ENCODE measurements around the gene LTBP4. TPM values are rescaled to one million over a fixed set of nuclear protein-coding genes. Genes with fewer than 3 reads are reported as not detected.

LTBP4 gene
- total RNA-seq, 1 donor from 2014 or later = 24.7 TPM

- Histone ChIP-seq H4K20me1 (ENCODE audit: low read depth) (peaks cover 6% of the 10 kb centered on the region), H3K4me2 (no peak overlapping the region), H3K79me2 (ENCODE audit: low read depth) (no peaks in the 10 kb centered on the region), H2AFZ (replicated peaks) (no peak overlapping the region), H3K36me3 (peaks cover 5% of the 10 kb centered on the region), H3K9ac (no peak overlapping the region), H3F3A (ENCODE audit: low read depth) (peaks cover 23% of the 10 kb centered on the region), H3K9me3 (ENCODE audit: low read depth) (no peaks in the 10 kb centered on the region), H3K27me3 (peaks cover 11% of the 10 kb centered on the region), H3K4me1 (no peaks in the 10 kb centered on the region), H3K27ac (no peak overlapping the region), H3K4me3 (no peak overlapping the region)
- Mint-ChIP-seq H3K27ac (no peak overlapping the region), H3K4me3 (no peak overlapping the region), H3K27me3 (ENCODE audit: insufficient read depth, low read depth) (peaks cover 13% of the 10 kb centered on the region), H3K4me1 (peaks cover 13% of the 10 kb centered on the region), H3K9me3 (peaks cover 5% of the 10 kb centered on the region), H3K36me3 (peaks cover 36% of the 10 kb centered on the region)
- TF ChIP-seq EZH2 (IDR thresholded peaks at IDR 0.05) (no peak), EZH2phosphoT487 (IDR thresholded peaks at IDR 0.05) (no peak), CTCF (IDR thresholded peaks at IDR 0.05) (no peak)
- no peak for DNase-seq (ENCODE audit: low spot score)
Measured at GRCh38 chr19:40616941-40617340, 15.8 kb downstream of the LTBP4 start.

- TF ChIP-seq EZH2phosphoT487 (IDR thresholded peaks at IDR 0.05) = no peak
Measured at GRCh38 chr19:40617961-40618360, 16.8 kb downstream of the LTBP4 start.

GRCh38 chr19:40619333-40620160 is 18.4 kb downstream of the LTBP4 start:
- H4K20me1 ChIP-seq (ENCODE audit: low read depth) = peaks cover 19% of the 10 kb centered on the region
- no peak overlapping the region for H3K4me3 Mint-ChIP-seq
- H3K27ac ChIP-seq = no peak overlapping the region

More at GRCh38 chr19:40617961-40618360, 16.8 kb downstream of the LTBP4 start:
- Mint-ChIP-seq H3K4me1 (peaks cover 13% of the 10 kb centered on the region), H3K27ac (no peak overlapping the region), H3K4me3 (no peak overlapping the region), H3K27me3 (ENCODE audit: insufficient read depth, low read depth) (peaks cover 5% of the 10 kb centered on the region), H3K36me3 (peaks cover 30% of the 10 kb centered on the region), H3K9me3 (no peaks in the 10 kb centered on the region)
- H4K20me1 ChIP-seq (ENCODE audit: low read depth) = peaks cover 14% of the 10 kb centered on the region
- peaks cover 1% of the 10 kb centered on the region for H3K27me3 ChIP-seq
- no peaks in the 10 kb centered on the region for H3K9me3 ChIP-seq (ENCODE audit: low read depth)
- no peak overlapping the region for H3K4me3 ChIP-seq
- peaks cover under 1% of the 10 kb centered on the region for H3K4me1 ChIP-seq
- no peak overlapping the region for H3K9ac ChIP-seq
- no peaks in the 10 kb centered on the region for H3K79me2 ChIP-seq (ENCODE audit: low read depth)
- no peak for DNase-seq (ENCODE audit: low spot score)
- peaks cover 5% of the 10 kb centered on the region for H3K36me3 ChIP-seq
- H3K4me2 ChIP-seq = no peak overlapping the region
- H2AFZ ChIP-seq (replicated peaks) = no peak overlapping the region
- H3F3A ChIP-seq (ENCODE audit: low read depth) = peaks cover 18% of the 10 kb centered on the region
- H3K27ac ChIP-seq = no peak overlapping the region

More at GRCh38 chr19:40619333-40620160, 18.4 kb downstream of the LTBP4 start:
- Mint-ChIP-seq H3K27ac (no peak overlapping the region), H3K27me3 (ENCODE audit: insufficient read depth, low read depth) (peaks cover under 1% of the 10 kb centered on the region), H3K4me1 (peaks cover 11% of the 10 kb centered on the region), H3K9me3 (no peaks in the 10 kb centered on the region), H3K36me3 (peaks cover 30% of the 10 kb centered on the region)
- peaks cover 5% of the 10 kb centered on the region for H3K36me3 ChIP-seq
- H3K9ac ChIP-seq = no peak overlapping the region
- no peak overlapping the region for H3K4me3 ChIP-seq
- H3K27me3 ChIP-seq = no peaks in the 10 kb centered on the region
- no peak overlapping the region for H3K4me2 ChIP-seq
- peaks cover 8% of the 10 kb centered on the region for H3K4me1 ChIP-seq
- DNase-seq (ENCODE audit: low spot score) = no peak
- no peaks in the 10 kb centered on the region for H3K9me3 ChIP-seq (ENCODE audit: low read depth)
- no peak overlapping the region for H2AFZ ChIP-seq (replicated peaks)
- peaks cover 28% of the 10 kb centered on the region for H3F3A ChIP-seq (ENCODE audit: low read depth)
- TF ChIP-seq EZH2 (IDR thresholded peaks at IDR 0.05) = no peak
- no peak for TF ChIP-seq CTCF (IDR thresholded peaks at IDR 0.05)
- TF ChIP-seq EZH2phosphoT487 (IDR thresholded peaks at IDR 0.05) = no peak
- H3K79me2 ChIP-seq (ENCODE audit: low read depth) = no peaks in the 10 kb centered on the region
